Gastroesophageal sphincter (tissue), 4 donors: Measurements from ENCODE around the gene C16orf92. TPM values are rescaled to one million over a fixed set of nuclear protein-coding genes. Genes with fewer than 3 reads are reported as not detected.

ENCODE experiments used
- ATAC-seq: fragments of 150-250 bp; one replicate; pipeline ENCODE4 v1.9.1; 2016; ENCODE audit warnings: mild to moderate bottlenecking, moderate library complexity
- H3K27ac ChIP-seq, 4 donors: fragments of 200-600 bp; sonication (generic) in 3 of 4; 1 replicate in 3 of 4; 2 replicates in 1 of 4; pipeline ENCODE4 v1.5.1; 2016 to 2019
- H3K27me3 ChIP-seq: fragments of 200-600 bp; sonication (generic); one replicate; pipeline ENCODE4 v1.5.1; 2019
- H3K36me3 ChIP-seq, 2 donors: fragments of 200-600 bp; sonication (generic); one replicate each; pipeline ENCODE4 v1.5.1; 2019; ENCODE audit warnings: control low read depth in 1 of 2
- H3K4me1 ChIP-seq, 3 donors: fragments of 200-600 bp; sonication (generic); 1 replicate in 2 of 3; 2 replicates in 1 of 3; pipeline ENCODE4 v1.5.1; 2016 to 2019; ENCODE audit warnings: control low read depth in 2 of 3
- H3K4me3 ChIP-seq, 2 donors: fragments of 200-600 bp; sonication (generic); one replicate each; pipeline ENCODE4 v1.5.1; 2019; ENCODE audit warnings: mild to moderate bottlenecking in 1 of 2, moderate library complexity in 1 of 2
- H3K9me3 ChIP-seq, 3 donors: fragments of 200-600 bp; sonication (generic); one replicate each; pipeline ENCODE4 v1.5.1; 2017 to 2019; ENCODE audit warnings: control low read depth in 2 of 3
- EP300 ChIP-seq: sonication (generic); formaldehyde crosslinking; IDR thresholded peaks from one replicate; pipeline ENCODE4 v1.6.1; 2017; ENCODE audit warnings: antibody characterized with exemption, mild to moderate bottlenecking
- POLR2A ChIP-seq, 2 donors: fragments of 450-650 bp; IDR thresholded peaks; one replicate each; pipeline ENCODE4 v1.6.1; 2017; ENCODE audit warnings: antibody characterized with exemption in 2 of 2, mild to moderate bottlenecking in 2 of 2, moderate library complexity in 1 of 2
- POLR2AphosphoS5 ChIP-seq: sonication (generic); formaldehyde crosslinking; IDR thresholded peaks from one replicate; pipeline ENCODE4 v1.6.1; 2017; ENCODE audit warnings: antibody characterized with exemption
- WGBS, 2 donors: methylation state at CpG; one replicate each; pipeline ENCODE4 v1.1.5; 2018; ENCODE audit warnings: low coverage in 1 of 2; 5-methylcytosine and 5-hydroxymethylcytosine counted together
- total RNA-seq, 4 donors: library from RNA; depleted of rRNA; stranded (reverse); fragments of >200 nt; gene quantifications; one replicate each; pipeline ENCODE4 v1.1.0, GENCODE V29; 2016
- TF ChIP-seq, protein P1 (sequence below), 4 experiments: fragments of 200-600 bp in 2 of 4; fragments of 450-650 bp in 2 of 4; sonication (generic) in 1 of 4; IDR thresholded peaks; one replicate each; pipeline ENCODE4 v1.5.1; 2017 to 2019; ENCODE audit warnings: antibody characterized with exemption in 4 of 4, mild to moderate bottlenecking in 2 of 4, moderate library complexity in 2 of 4

The C16orf92 gene
- total RNA-seq, 4 donors from 2014 or later: not detected

DNA sequence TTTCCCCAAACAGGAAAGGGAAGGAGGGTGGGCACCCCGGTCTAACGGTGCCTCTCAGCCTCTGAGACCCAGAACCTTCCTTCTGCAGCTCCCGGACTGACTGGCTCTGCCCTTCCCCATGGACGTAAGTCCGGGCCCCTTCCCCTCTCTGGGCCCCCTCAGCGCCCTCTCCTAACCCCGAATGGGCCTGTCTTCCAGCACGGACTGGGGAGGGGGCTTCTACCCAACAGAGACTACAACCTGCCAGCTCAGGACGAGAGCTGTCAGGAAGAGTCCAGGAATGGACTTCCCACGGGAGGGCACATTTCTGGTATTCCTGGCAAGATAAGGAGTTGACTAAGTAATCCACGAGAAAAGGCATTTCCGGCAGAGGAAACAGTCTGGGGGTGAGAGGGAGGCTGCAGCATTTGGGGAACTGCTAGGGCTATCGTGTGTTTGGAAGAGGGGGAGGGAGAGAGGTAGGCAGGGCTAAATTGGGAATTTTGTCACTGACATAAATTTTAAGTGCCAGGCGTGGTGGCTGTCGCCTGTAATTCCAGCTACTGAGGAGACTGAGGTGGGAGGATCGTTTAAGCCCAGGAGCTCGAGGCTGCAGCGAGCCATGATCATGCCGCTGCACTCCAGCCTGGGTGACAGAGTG lies 30.5 kb downstream of the C16orf92 start:
- 4 to 17% methylated on average over 4 to 7 of the region's 19 CpGs for WGBS, 2 donors
- TF ChIP-seq POLR2A (IDR thresholded peaks at IDR 0.05) (no peak), EP300 (no peak), POLR2AphosphoS5 (no peak)
- TF ChIP-seq, protein P1, sequence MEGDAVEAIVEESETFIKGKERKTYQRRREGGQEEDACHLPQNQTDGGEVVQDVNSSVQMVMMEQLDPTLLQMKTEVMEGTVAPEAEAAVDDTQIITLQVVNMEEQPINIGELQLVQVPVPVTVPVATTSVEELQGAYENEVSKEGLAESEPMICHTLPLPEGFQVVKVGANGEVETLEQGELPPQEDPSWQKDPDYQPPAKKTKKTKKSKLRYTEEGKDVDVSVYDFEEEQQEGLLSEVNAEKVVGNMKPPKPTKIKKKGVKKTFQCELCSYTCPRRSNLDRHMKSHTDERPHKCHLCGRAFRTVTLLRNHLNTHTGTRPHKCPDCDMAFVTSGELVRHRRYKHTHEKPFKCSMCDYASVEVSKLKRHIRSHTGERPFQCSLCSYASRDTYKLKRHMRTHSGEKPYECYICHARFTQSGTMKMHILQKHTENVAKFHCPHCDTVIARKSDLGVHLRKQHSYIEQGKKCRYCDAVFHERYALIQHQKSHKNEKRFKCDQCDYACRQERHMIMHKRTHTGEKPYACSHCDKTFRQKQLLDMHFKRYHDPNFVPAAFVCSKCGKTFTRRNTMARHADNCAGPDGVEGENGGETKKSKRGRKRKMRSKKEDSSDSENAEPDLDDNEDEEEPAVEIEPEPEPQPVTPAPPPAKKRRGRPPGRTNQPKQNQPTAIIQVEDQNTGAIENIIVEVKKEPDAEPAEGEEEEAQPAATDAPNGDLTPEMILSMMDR (IDR thresholded peaks at IDR 0.05): no peak
- H3K4me3 ChIP-seq: peak overlapping the region; percentile 50 to 75
- H3K27ac ChIP-seq: peak overlapping the region in 3 of 4 donors; percentile 49 to 69 (median 53)
- no peaks in the 10 kb centered on the region for H3K27me3 ChIP-seq
- peak; percentile 10 for ATAC-seq
- no peaks in the 10 kb centered on the region for H3K36me3 ChIP-seq
- H3K4me1 ChIP-seq: peaks cover 0 to 22% (median 14%) of the 10 kb centered on the region in 3 donors
- no peaks in the 10 kb centered on the region for H3K9me3 ChIP-seq

DNA sequence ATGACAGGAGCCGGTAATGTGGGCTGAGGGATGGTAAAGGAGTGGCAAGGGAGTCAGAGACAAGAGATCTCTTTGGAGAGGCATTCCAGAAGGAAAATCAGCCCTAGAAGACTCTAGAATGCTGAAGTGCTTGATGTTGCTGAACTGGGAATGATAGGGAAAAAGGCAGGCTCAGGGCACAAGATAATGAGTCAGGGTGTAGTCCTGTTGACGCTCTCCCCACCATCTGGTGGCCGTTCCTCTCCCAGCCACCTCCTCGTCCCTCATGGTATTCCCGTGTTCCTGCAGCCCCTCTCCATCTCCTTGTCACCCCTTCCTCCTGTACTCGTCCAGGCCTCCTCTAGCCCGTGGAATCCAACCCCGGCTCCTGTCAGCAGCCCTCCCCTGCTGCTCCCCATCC lies 31.5 kb downstream of the C16orf92 start:
- Histone ChIP-seq H3K4me1 (peaks cover 0 to 22% (median 14%) of the 10 kb centered on the region in 3 donors), H3K27ac (no peak overlapping the region), H3K36me3 (no peaks in the 10 kb centered on the region), H3K9me3 (no peaks in the 10 kb centered on the region), H3K27me3 (no peaks in the 10 kb centered on the region), H3K4me3 (no peak overlapping the region)
- no peak for ATAC-seq
- TF ChIP-seq, protein P1 (IDR thresholded peaks at IDR 0.05): no peak
- WGBS, 2 donors: 74 to 75% methylated on average over 7 to 8 of the region's 8 CpGs

DNA sequence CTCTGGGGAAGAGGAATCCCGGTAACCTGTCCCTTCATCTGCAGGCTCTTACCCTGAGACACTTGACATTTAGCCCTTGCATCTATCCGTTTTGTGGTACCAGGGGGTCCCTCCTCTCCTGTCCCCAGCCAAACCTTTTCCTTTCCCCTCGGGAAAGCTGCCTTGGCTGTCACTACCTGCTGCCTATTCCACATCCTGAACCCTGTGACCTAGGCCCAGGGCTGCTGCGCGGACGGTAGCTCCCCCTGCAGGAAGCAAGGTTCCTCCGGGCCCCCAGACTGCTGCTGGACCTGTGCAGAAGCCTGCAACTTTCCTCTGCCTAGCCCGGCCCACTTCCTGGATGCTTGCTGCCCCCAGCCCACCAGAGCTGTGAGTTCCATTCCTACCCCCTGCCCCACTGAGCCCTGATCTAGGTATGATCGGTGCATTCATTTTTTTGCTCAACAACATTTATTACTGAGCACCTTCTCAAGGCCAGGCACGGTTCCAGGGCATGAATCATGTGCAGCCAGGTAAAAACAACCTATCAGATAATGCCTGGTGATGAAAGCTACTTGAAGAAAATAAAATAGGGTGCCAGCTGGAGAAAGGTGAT lies 32.1 kb downstream of the C16orf92 start:
- H3K4me1 ChIP-seq: peaks cover 0 to 28% (median 15%) of the 10 kb centered on the region in 3 donors
- no peak for TF ChIP-seq EP300
- TF ChIP-seq, protein P1 (IDR thresholded peaks at IDR 0.05): peak in 1 of 4 experiments; percentile 37
- WGBS, 2 donors: 31 to 33% methylated on average over 2 to 5 of the region's 10 CpGs
- H3K36me3 ChIP-seq: no peaks in the 10 kb centered on the region
- no peak overlapping the region for H3K4me3 ChIP-seq
- ATAC-seq: no peak
- no peak overlapping the region for H3K27ac ChIP-seq
- H3K27me3 ChIP-seq: no peaks in the 10 kb centered on the region
- H3K9me3 ChIP-seq: no peaks in the 10 kb centered on the region

DNA sequence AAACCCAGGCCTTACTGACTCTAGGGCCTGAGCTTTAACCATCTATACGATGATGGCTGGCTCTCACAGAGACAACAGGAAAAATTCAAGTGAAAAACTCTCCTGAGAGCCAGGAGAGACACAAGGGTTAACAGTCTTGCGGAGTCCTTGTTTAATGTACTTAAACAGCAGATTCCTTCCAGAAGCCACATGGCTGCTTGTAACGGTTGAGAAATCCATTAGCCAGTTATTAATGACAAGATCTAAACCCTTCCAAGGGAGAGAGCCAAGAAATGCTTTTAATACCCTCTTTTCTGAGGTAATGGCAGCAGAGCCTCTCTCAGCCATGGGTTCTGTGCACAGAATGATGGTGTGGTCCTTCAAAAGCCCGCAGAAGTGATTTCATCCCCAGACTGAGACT lies 37.3 kb downstream of the C16orf92 start:
- no peaks in the 10 kb centered on the region for H3K9me3 ChIP-seq
- peaks cover 0 to 36% (median 20%) of the 10 kb centered on the region in 3 donors for H3K4me1 ChIP-seq
- TF ChIP-seq, protein P1 (IDR thresholded peaks at IDR 0.05): no peak
- TF ChIP-seq POLR2AphosphoS5: peak; percentile 86
- TF ChIP-seq EP300: no peak
- TF ChIP-seq POLR2A (IDR thresholded peaks at IDR 0.05): no peak
- ATAC-seq: no peak
- no peak overlapping the region for H3K4me3 ChIP-seq
- peak overlapping the region in 3 of 4 donors; percentile 33 to 99 (median 48) for H3K27ac ChIP-seq
- H3K27me3 ChIP-seq: no peaks in the 10 kb centered on the region
- H3K36me3 ChIP-seq: no peaks in the 10 kb centered on the region
- 55 to 57% methylated on average over 4 of the region's 4 CpGs for WGBS, 2 donors
